SK-N-SH (cell line): ENCODE measurements around the gene SPP2. TPM values are rescaled to one million over a fixed set of nuclear protein-coding genes. Genes with fewer than 3 reads are reported as not detected.

Source experiments
- CTCF ChIA-PET: fragments of 300-600, 350-600 bp; formaldehyde crosslinking; extraction: SDS; loops from one replicate; lab custom pipeline; 2021; lab: Yijun Ruan, JAX
- POLR2A ChIA-PET: fragments of 350-600 bp; sonication (Branson Sonifier 250); formaldehyde crosslinking; extraction: SDS; loops from one replicate; lab custom pipeline; 2020; ENCODE audit warnings: antibody characterized with exemption, inconsistent platforms; lab: Yijun Ruan, JAX
- DNase-seq: peaks from one replicate; pipeline ENCODE4 v3.0.0; 2012
- H2AFZ ChIP-seq: fragments of 200-600 bp; sonication (generic); 2 replicates; pipeline ENCODE4 v1.8.1; 2016; ENCODE audit warnings: antibody characterized with exemption, mild to moderate bottlenecking, low read depth
- H3F3A ChIP-seq: fragments of 200-600 bp; sonication (generic); replicated peaks from 2 replicates; pipeline ENCODE3; 2016; ENCODE audit warnings: antibody characterized with exemption, mild to moderate bottlenecking; ENCODE audit not compliant: insufficient read depth
- H3K27ac ChIP-seq, 2 experiments: fragments of 200-500 bp in 1 of 2; fragments of 200-600 bp in 1 of 2; sonication (Bioruptor generic) in 1 of 2; sonication (generic), shearing (Covaris generic) in 1 of 2; 2 replicates each; pipeline versions ENCODE4 v1.5.1 to v1.6.1; 2014 to 2016; ENCODE audit warnings: low read depth in 2 of 2, inconsistent platforms in 1 of 2, low read length in 1 of 2, mild to moderate bottlenecking in 1 of 2, mixed read lengths in 1 of 2
- H3K27me3 ChIP-seq: fragments of 200-600 bp; sonication (generic), shearing (Covaris generic); 2 replicates; pipeline ENCODE4 v1.6.1; 2016; ENCODE audit warnings: mixed run types; ENCODE audit not compliant: insufficient read depth
- H3K36me3 ChIP-seq, 2 experiments: fragments of 200-500 bp in 1 of 2; fragments of 200-600 bp in 1 of 2; sonication (Bioruptor generic) in 1 of 2; sonication (generic) in 1 of 2; replicated peaks in 1 of 2; 2 replicates each; pipeline versions ENCODE3 to v1.5.1; 2014 to 2016; ENCODE audit warnings: low read length in 1 of 2, mild to moderate bottlenecking in 1 of 2; ENCODE audit not compliant: insufficient read depth in 2 of 2, control insufficient read depth in 1 of 2
- H3K4me1 ChIP-seq, 2 experiments: fragments of 200-500 bp in 1 of 2; fragments of 200-600 bp in 1 of 2; sonication (Bioruptor generic) in 1 of 2; sonication (generic), shearing (Covaris generic) in 1 of 2; 2 replicates each; pipeline versions ENCODE4 v1.5.1 to v1.6.1; 2014 to 2016; ENCODE audit warnings: low read depth in 1 of 2, low read length in 1 of 2, mixed run types in 1 of 2; ENCODE audit not compliant: insufficient read depth in 2 of 2, control insufficient read depth in 1 of 2
- H3K4me2 ChIP-seq: fragments of 200-600 bp; sonication (generic), shearing (Covaris generic); 2 replicates; pipeline ENCODE4 v1.6.1; 2017; ENCODE audit warnings: mixed run types
- H3K4me3 ChIP-seq, 2 experiments: fragments of 200-500 bp in 1 of 2; fragments of 200-600 bp in 1 of 2; sonication (Bioruptor generic) in 1 of 2; sonication (generic), shearing (Covaris generic) in 1 of 2; 2 replicates each; pipeline versions ENCODE4 v1.5.1 to v1.8.1; 2014 to 2016; ENCODE audit warnings: low read depth in 2 of 2, inconsistent platforms in 1 of 2, low read length in 1 of 2, mild to moderate bottlenecking in 1 of 2, mixed read lengths in 1 of 2, moderate library complexity in 1 of 2
- H3K79me2 ChIP-seq: fragments of 200-600 bp; sonication (generic); 2 replicates; pipeline ENCODE4 v1.8.1; 2017; ENCODE audit warnings: mild to moderate bottlenecking; ENCODE audit not compliant: insufficient read depth
- H3K9ac ChIP-seq: fragments of 200-600 bp; sonication (generic); 2 replicates; pipeline ENCODE4 v1.6.1; 2017; ENCODE audit warnings: mixed run types
- H3K9me2 ChIP-seq: fragments of 200-600 bp; sonication (generic); 2 replicates; pipeline ENCODE4 v1.6.1; 2017; ENCODE audit warnings: mixed run types
- H3K9me3 ChIP-seq: fragments of 200-600 bp; sonication (generic); 2 replicates; pipeline ENCODE4 v1.6.1; 2017; ENCODE audit warnings: mixed run types, mild to moderate bottlenecking, moderate library complexity
- H4K20me1 ChIP-seq: fragments of 200-600 bp; sonication (generic); 2 replicates; pipeline ENCODE4 v1.6.1; 2017; ENCODE audit warnings: mild to moderate bottlenecking, mixed run types; ENCODE audit not compliant: insufficient read depth
- CHD2 ChIP-seq: fragments of 150-350 bp; IDR thresholded peaks from 2 replicates; pipeline ENCODE4 v1.6.1; 2018; ENCODE audit warnings: low read length; ENCODE audit not compliant: partially characterized antibody
- EP300 ChIP-seq, 2 experiments: IDR thresholded peaks; 2 replicates each; pipeline versions ENCODE4 v1.4.0 to v1.6.1; 2012; ENCODE audit warnings: borderline replicate concordance in 1 of 2, low read depth in 1 of 2, low read length in 1 of 2
- IRF3 ChIP-seq: fragments of 150-350 bp; IDR thresholded peaks from 2 replicates; pipeline ENCODE4 v1.6.1; 2016; ENCODE audit warnings: mild to moderate bottlenecking, low read depth, low read length
- JUND ChIP-seq: IDR thresholded peaks from 2 replicates; pipeline ENCODE4 v1.4.0; 2012
- MEF2A ChIP-seq: IDR thresholded peaks from 2 replicates; pipeline ENCODE4 v1.4.0; 2012; ENCODE audit warnings: low read depth, borderline replicate concordance
- MXI1 ChIP-seq: IDR thresholded peaks from 2 replicates; pipeline ENCODE4 v1.6.1; 2012; ENCODE audit warnings: mild to moderate bottlenecking, low read depth, low read length, improper control_type of control experiment
- NFIC ChIP-seq: IDR thresholded peaks from 2 replicates; pipeline ENCODE4 v1.4.0; 2012; ENCODE audit warnings: borderline replicate concordance
- REST ChIP-seq: IDR thresholded peaks from 2 replicates; pipeline ENCODE4 v1.6.1; 2012; ENCODE audit warnings: mild to moderate bottlenecking, low read depth, low read length, moderate library complexity
- USF2 ChIP-seq: fragments of 150-350 bp; IDR thresholded peaks from 2 replicates; pipeline ENCODE4 v1.6.1; 2017; ENCODE audit warnings: antibody characterized with exemption, low read length, low read depth, borderline replicate concordance
- YY1 ChIP-seq: IDR thresholded peaks from 2 replicates; pipeline ENCODE4 v1.4.0; 2012; ENCODE audit warnings: low read depth, mild to moderate bottlenecking
- WGBS: methylation state at CpG from one replicate; pipeline ENCODE4 v1.1.6; 2017; ENCODE audit warnings: low lambda C conversion rate; 5-methylcytosine and 5-hydroxymethylcytosine counted together
- polyA plus RNA-seq, 3 experiments: library from polyadenylated mRNA; depleted of rRNA; stranded (reverse); fragments of >200 nt; gene quantifications; 2 replicates each; pipeline ENCODE4 v1.2.3, GENCODE V29; 2012

Gene SPP2
- polyA plus RNA-seq, 1 of the 3 experiments (the other 2 are of a cell fraction): 0.30 TPM

- Histone ChIP-seq H3K9me2 (no peaks in the 10 kb centered on the region), H3K79me2 (no peaks in the 10 kb centered on the region), H3K4me1 (no peaks in the 10 kb centered on the region), H3K9ac (no peak overlapping the region), H3K27ac (no peak overlapping the region), H3K36me3 (no peaks in the 10 kb centered on the region), H2AFZ (no peak overlapping the region), H3K4me3 (no peak overlapping the region), H3K9me3 (0 out of 2 replicates have a peak, but pooled peaks cover 7% of the 10 kb centered on the region), H4K20me1 (no peaks in the 10 kb centered on the region), H3F3A (no peaks in the 10 kb centered on the region), H3K4me2 (no peak overlapping the region), H3K27me3 (no peaks in the 10 kb centered on the region)
- DNase-seq: no peak
- TF ChIP-seq IRF3 (no peak), USF2 (no peak), JUND (no peak), MEF2A (no peak), REST (no peak), EP300 (IDR thresholded peaks at IDR 0.05; ENCODE audit: borderline replicate concordance in 1 of 2, low read depth in 1 of 2, low read length in 1 of 2) (no peak), CHD2 (no peak), YY1 (no peak)
- WGBS: 74% methylated on average over 7 of the region's 7 CpGs
- CTCF ChIA-PET: no interaction called here
- POLR2A ChIA-PET: no interaction called here
Measured at GRCh38 chr2:234083572-234084348, 33.3 kb downstream of the SPP2 start.

GRCh38 chr2:234091432-234091879 is 41.0 kb downstream of the SPP2 start:
- 25% methylated on average over 5 of the region's 5 CpGs for WGBS

More at GRCh38 chr2:234091432-234091879, 41.0 kb downstream of the SPP2 start:
- Histone ChIP-seq H3K9ac (no peak overlapping the region), H4K20me1 (no peaks in the 10 kb centered on the region), H3K4me2 (no peak overlapping the region), H3K27ac (peak overlapping the region in 1 of 2 experiments; percentile 47; a peak in 1 of 4 replicates), H3K9me2 (no peaks in the 10 kb centered on the region), H3K4me1 (peaks cover 6 to 11% of the 10 kb centered on the region in 2 experiments; a peak in 3 of 4 replicates), H3K36me3 (no peaks in the 10 kb centered on the region), H2AFZ (peak overlapping the region; percentile 65; the same call in 1 of the 2 replicates), H3K27me3 (no peaks in the 10 kb centered on the region), H3K4me3 (no peak overlapping the region), H3K79me2 (no peaks in the 10 kb centered on the region), H3F3A (no peaks in the 10 kb centered on the region), H3K9me3 (0 out of 2 replicates have a peak, but pooled peaks cover 7% of the 10 kb centered on the region)
- TF ChIP-seq MXI1 (no peak), NFIC (peak; percentile 43; the same call in 1 of the 2 replicates)
- POLR2A ChIA-PET: no interaction called here
- no peak for DNase-seq
- CTCF ChIA-PET: interaction anchor here (0.7 to 1.4 kb wide), 3 partner anchors 18 to 314 kb away, joined by 3 to 4 read pairs (median 3); no protein-coding TSS in a partner anchor
